DMS114 treated with DMSO at 0.1 percent for 48 hours (cell line): ENCODE results near the gene TMEM182.

ENCODE experiments used
- DNase-seq: peaks from one replicate; lab custom pipeline; 2025; ENCODE audit not compliant: unreplicated experiment; lab: John Stamatoyannopoulos, UW

Gene TMEM182

DNA sequence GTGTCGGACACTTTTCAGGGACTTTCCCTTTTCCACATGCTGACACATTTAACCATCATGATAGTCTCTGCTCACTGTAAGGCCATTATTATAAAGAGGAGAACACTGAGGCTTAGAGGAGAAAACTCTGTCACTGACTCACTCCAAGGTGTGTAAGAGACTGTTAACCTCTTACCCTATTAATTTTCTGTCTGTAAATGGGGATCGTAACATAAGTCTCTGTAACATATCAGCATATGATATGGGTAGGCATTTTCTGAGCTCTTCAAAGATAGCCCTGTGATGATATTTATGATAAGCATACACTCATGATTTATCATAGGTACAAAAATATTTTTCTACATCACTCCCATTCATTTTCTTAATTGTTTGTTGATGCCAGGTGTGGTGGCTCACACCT lies 36.4 kb downstream of the TMEM182 start:
- no peak for DNase-seq

GRCh38 chr2:102801098-102801718 lies 39.4 kb downstream of the TMEM182 start:
- no peak for DNase-seq

DNA sequence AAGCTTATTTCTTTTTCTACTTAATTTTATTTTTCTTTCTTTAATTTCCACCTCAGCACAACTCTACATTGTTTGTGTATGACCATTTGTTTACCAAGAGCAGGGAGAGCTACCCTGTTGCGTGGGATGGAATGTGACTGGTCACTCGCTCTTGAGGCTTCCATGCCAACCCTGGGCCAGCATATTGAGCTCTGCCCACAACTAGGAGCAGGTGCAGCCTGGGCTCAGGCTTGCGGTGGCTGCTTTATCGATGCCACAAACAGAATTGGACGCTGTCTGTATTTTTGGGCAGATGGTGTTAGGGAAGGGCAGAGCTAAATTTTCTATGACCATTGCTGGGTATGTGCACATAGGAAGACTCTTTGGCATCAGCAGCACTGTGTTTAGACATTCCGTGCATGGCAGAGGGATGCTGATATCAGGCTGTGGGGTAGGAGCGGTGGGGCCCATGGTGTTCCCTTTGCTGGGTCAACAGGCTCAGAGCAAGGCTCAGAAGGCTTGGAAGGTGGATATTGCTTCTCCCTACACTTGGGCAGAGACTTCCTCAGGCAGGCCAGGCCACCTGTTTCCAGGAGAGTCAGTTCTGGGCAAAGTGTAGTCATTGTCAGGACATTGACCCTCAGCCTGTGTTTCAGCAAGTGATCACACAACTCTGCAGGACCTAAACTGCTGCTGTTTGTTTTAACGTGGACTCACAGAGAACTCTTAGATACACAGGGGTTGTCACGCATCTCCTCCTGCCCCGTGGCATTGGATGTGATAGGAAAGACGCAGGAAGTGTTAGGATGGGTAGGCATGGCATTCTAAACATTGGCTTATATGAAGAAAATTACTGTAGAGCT lies 40.2 kb downstream of the TMEM182 start:
- no peak for DNase-seq

DNA sequence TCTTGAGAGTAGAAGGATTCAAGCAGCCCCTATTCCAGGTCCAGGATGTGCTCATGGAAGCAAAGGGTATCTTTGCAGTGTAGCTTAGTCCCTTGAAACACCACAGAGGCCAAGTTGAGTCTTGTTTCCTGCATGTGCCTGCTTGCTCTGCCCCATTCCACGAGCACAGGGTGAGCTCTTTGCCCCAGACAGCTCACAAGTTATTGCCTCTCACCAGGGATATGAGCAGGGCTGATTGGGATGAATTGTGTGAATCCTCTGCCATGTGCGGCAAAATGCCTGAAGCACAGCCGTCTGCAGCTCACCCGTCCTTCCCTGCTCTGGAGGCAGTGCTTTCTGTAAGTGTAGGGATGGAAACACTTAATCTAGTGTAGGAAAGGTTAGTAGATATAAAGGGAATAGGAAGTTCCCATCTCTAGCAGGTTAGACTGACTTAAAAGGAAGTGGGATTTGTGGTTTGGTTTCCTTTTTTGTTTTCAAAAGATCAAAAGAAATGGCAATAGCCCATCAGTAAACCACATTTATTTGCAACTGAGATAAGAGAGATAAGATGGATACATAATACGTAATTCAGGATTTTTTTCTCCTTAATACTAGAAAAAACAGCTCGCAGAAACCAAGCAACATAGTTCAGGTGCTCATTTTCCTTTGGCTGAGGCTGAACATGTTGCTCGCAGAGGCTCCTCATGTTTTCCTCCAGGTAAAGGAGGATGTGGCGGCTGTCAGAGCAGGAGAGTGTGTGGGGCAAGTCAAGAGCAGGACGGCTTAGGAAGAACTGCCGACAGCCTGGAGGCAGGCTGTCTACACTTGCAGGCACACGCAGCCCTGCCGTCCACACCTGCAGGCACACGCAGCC lies 41.4 kb downstream of the TMEM182 start:
- no peak for DNase-seq

- DNase-seq = no peak
Observed at GRCh38 chr2:102803897-102804217, 42.0 kb downstream of the TMEM182 start.

DNA sequence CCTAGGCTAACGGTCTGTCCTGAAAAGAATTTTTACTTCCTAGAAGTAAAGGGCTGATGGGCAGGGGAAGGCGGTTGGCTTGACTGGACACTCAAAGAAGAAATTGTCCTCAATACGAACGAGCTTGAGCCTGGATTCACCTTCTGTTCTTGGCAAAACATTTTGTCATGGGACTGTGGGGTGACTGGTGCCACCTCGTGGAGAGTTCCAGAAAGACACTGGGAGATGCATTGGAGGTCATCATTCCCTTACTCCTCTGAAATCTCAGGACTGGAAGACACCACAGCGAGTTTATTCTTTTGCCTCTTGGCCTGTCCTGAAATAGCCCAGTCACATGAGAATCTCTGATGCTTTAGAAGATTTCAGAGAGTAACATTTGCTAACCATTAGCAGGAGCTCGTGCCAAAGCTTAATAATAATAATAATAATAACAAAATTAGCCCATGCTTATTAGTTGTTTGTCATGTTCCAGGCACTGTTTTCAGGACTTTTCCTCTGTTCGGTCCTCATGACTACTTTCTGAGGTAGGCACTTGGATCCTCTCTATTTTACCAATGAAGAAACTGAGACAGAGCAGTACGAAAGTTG lies 44.5 kb downstream of the TMEM182 start:
- DNase-seq = peak; percentile 53

- DNase-seq = no peak
Observed at GRCh38 chr2:102809291-102810189, 47.7 kb downstream of the TMEM182 start.

DNA sequence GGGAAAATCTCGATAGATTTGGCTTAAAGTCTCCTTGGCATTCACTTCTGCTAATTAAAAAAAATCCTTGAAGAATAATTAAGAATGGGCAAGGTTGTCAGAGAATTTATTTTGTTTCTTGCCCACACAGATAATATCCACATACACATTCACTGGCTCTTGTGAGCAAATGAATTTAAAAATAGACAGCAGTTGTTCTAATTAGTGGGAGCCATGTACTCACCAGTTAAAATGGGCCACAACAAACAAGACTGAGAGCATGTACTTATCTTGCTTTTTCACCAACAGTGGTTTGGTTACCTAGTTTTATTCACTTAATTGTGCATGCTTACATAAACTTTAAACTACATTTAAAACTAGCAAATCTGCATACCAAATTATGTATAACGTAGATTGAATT lies 53.5 kb downstream of the TMEM182 start:
- no peak for DNase-seq

DNA sequence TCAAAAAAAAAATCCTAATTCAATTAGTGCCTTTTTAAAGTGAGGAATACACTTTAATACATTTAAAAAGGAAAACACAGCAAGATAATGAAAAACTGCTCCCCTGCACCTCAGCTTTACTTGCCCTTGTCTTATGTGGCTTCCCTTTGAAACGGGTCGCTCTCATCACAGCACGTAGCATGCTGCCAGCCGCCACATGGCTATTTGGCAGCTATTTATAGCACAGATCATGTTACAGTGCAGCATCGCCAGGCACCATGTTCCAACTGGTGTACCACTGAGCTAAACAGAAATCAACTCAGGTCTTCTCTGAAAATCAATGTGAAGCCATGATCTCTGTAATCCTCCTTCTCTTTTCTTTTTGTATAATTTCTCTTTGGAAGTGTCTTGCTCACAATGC lies 65.1 kb downstream of the TMEM182 start:
- no peak for DNase-seq

- DNase-seq = no peak
Observed at GRCh38 chr2:102832789-102833188, 71.0 kb downstream of the TMEM182 start.

GRCh38 chr2:102834523-102835273 lies 72.9 kb downstream of the TMEM182 start:
- DNase-seq = no peak

- DNase-seq = no peak
Observed at GRCh38 chr2:102837626-102838198, 75.9 kb downstream of the TMEM182 start.

DNA sequence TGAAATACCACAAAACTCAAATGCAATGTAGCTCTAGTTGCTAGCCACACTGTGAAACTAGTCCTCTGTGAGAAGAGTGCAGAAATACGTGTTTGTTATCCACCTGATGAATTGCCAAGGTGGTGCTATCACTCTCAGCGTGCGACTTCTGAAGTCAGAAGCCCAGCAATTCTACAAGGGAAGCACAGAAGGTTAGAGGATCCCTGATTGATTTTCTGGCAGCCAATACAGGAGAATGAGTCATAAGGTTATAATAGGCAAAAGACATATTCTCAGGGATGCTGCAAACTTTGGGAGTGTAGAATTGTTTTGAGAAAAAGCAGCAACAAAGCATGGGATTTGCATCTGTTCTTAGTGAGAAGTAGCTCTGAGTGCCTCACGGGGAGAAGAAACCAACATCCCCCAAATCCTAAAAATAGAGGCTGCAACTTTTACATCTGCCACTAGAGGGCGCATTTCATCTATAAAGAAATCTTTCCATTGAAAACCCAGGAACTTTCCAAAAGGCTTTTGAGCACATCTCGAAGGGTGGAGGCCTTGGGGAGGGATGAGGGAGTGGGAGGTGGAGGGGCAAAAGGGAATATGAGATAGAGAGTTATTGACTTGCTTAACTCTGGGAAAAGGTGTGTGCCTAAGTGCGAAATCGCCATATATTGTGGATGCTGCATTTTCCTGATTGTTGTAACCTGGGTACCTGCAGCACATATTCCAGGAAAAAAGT lies 78.0 kb downstream of the TMEM182 start:
- peak; percentile 58 for DNase-seq

DNA sequence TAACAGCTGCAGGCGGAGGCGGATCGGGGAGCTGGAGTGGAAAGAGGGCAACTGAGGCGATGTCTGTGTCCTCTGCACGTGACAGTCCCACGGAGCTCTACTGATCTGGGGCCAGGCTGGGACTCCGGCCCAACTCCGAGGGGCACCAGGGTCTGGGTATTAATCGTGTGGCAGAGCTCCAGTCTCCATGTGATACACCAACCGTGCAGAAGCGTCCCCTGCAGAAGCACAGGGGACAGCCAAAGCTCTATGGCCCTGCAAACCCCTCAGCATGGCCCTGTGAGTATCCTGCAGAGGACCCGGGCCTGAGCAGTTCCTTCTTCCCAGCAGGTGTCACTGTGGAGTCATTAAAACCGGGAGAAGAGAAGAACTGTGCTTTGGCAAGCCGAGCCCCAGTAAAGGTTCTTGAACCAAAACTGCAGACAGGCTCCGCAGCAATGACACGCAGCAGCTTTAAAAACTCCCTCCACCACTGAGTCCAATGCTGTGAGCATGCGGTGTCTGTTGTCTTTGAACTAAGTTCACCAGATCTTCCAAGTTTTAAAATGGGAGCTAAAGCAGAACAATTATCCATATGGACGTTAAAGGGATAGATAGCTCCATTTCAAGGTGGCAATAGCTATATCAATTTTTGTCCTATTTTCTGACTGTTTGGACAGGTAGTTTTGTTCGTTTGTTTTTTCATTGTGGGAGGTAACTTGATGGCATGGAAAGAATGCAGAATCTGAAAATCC lies 79.4 kb downstream of the TMEM182 start:
- peak; percentile 49 for DNase-seq

- DNase-seq = no peak
Observed at GRCh38 chr2:102843764-102844443, 82.1 kb downstream of the TMEM182 start.

DNA sequence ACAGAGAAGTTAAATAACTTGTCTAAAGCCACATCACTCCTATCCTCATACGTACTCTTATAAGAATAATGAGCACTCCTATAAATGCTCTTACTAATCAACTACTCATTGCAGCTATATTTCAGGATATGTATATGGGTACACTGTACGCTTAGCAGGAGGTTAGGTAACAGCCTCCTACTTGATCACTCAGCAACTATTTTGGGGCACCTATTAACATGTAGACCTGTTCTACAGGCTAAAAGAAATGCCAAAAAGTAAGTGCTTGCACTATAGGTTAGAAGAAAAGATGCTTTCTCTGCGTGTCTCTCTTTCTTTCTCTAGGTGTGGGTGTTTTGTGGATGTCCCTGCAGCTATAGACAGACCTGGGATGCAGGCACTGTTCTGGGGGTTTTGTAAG lies 83.1 kb downstream of the TMEM182 start:
- DNase-seq = no peak

DNA sequence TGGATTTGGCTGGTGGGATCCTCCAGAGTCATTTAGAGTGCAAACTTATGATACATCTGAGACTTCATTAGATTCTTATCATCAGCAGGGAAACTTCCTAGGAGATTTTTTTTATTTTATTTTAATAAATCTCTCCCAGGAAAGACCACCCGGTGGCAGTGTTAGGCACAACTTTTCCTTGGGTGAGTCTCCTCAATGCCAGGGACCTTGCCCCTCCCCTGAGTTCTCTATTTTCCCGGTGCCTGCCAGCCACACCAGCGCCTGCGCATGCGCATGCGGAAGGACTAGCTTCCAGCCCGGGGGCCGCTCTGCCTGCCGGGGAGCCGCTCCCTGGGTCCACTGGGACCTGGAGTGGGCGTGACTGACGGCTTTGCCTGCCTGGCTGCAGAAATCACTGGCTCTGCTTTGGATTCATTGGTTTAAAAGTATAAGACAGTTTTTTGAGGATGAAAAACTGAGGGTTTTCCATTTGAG lies 86.6 kb downstream of the TMEM182 start:
- DNase-seq = peak; percentile 65
